GM12864 (cell line): ENCODE results near the gene FOXO1.
A peak's percentile ranks its signal among the peaks of the same experiment; 100 is the strongest.

Experiments used
- DNase-seq: peaks from one replicate; pipeline ENCODE4 v3.0.0-alpha.2; 2011; ENCODE audit warnings: low read depth
- H3K4me3 ChIP-seq: 2 replicates; pipeline ENCODE4 v1.5.1; 2011; ENCODE audit warnings: mild to moderate bottlenecking, low read depth, low read length, control low read depth
- TF ChIP-seq, protein P1 (sequence below): IDR thresholded peaks from 2 replicates; pipeline ENCODE4 v1.5.1; 2011; ENCODE audit warnings: low read depth, mild to moderate bottlenecking, moderate library complexity, low read length, control low read depth, inconsistent platforms; ENCODE audit errors: missing control alignments

The FOXO1 gene

DNA sequence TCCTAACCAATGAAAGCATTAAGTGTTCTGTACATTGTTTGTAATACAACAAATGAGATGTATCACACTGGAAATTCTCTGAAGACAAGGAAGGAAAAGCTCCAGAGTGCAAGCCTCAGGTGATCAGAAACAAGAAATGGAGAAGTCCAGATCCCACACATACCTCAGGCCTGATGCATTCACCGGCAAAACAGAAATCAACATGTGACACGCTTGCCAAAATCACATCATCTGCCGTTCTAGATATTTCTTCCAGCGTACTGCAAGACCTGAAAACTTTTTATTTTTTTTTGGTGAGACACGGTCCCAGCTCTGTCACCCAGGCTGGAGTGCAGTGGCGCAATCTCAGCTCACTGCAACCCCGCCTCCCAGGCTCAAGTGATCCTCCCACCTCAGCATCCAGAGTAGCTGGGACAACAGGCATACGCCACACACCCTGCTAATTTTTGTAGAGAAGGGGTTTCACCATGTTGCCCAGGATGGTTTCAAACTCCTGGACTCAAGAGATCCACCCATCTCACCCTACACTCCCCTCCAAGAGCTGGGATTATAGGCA, 48.6 kb downstream of the FOXO1 start:
- DNase-seq = no peak
- TF ChIP-seq, protein P1, sequence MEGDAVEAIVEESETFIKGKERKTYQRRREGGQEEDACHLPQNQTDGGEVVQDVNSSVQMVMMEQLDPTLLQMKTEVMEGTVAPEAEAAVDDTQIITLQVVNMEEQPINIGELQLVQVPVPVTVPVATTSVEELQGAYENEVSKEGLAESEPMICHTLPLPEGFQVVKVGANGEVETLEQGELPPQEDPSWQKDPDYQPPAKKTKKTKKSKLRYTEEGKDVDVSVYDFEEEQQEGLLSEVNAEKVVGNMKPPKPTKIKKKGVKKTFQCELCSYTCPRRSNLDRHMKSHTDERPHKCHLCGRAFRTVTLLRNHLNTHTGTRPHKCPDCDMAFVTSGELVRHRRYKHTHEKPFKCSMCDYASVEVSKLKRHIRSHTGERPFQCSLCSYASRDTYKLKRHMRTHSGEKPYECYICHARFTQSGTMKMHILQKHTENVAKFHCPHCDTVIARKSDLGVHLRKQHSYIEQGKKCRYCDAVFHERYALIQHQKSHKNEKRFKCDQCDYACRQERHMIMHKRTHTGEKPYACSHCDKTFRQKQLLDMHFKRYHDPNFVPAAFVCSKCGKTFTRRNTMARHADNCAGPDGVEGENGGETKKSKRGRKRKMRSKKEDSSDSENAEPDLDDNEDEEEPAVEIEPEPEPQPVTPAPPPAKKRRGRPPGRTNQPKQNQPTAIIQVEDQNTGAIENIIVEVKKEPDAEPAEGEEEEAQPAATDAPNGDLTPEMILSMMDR = no peak
- no peak overlapping the region for H3K4me3 ChIP-seq

GRCh38 chr13:40615619-40616018, 50.8 kb downstream of the FOXO1 start:
- H3K4me3 ChIP-seq = no peak overlapping the region
- TF ChIP-seq, protein P1 = no peak
- no peak for DNase-seq

DNA sequence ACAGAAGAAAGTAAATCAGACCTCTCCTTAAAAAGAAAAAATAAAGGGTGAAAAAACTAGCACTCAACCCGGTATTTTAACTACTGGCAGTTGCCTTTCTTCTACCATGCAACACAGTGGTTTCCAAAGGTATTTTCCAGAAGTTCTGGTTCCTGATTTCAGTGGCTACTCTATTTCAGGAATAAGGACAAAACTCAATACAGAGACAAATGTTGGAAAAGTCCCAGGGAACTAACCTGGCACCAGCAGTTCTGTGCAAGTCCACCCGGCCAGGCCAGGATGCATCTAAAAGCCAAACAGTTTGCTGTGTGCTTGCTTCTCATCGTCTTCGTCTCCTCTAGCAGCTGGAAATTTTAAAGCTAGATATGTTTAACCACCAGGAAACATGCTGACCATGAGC, 52.5 kb downstream of the FOXO1 start:
- no peak for DNase-seq
- no peak overlapping the region for H3K4me3 ChIP-seq
- TF ChIP-seq, protein P1 = no peak

GRCh38 chr13:40613192-40613818, 53.1 kb downstream of the FOXO1 start:
- peak; percentile 53 for DNase-seq
- TF ChIP-seq, protein P1 = no peak
- peak overlapping the region; percentile 1; the same call in 1 of the 2 replicates for H3K4me3 ChIP-seq

GRCh38 chr13:40612041-40612440, 54.4 kb downstream of the FOXO1 start:
- TF ChIP-seq, protein P1 = no peak
- no peak overlapping the region for H3K4me3 ChIP-seq
- DNase-seq = no peak

DNA sequence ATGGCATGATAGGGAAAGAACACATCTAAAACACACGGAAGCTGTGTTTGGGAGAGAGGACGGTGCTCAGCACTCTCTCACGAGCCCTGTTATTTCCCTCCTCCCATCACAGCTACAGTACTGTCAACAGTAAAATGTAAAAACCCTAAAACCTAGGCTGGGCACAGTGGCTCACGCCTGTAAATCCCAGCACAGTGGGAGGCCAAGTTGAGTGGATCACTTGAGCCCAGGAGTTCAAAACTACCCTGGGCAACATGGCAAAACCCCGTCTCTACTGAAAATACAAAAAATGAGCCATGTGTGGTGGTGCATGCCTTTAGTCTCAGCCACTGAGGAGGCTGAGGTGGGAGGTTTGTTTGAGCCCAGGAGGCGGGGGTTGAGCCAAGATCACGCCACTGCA, 54.8 kb downstream of the FOXO1 start:
- no peak for DNase-seq
- H3K4me3 ChIP-seq = no peak overlapping the region
- TF ChIP-seq, protein P1 = no peak

DNA sequence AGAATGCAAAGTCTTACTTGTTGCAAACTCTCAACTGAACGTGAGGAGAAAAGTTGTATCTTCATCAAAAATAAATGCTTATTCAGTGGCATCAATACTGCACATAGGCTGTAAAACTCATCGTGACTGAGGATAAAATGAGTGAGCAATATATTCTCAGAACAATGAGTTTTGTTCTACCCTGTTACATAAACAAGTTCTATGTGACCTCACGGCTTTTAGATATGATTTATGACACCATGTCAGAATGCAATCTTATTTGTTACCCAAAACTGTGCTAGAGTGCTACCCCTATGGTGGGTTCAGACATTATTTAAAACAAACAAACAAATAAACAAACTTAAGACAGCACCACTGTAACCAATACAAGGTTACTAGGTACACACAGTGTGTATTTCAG, 55.4 kb downstream of the FOXO1 start:
- DNase-seq = no peak
- no peak overlapping the region for H3K4me3 ChIP-seq
- TF ChIP-seq, protein P1 = no peak
